Stimulated activated CD4-positive, alpha-beta T cell treated with anti-CD3 and anti-CD28 coated beads, TNF-alpha, amount 100 ng/mL, for 24 hours (primary cell): ENCODE data around the gene HSH2D.
"Not testable (repeated sequence)": the region's sequence is repeated elsewhere in the genome, so short reads cannot be mapped to it uniquely, and the experiment has no call there.

Experiments used
- DNase-seq, 3 experiments: peaks; one replicate each; pipeline ENCODE4 v3.0.0-alpha.2; 2020; ENCODE audit warnings: low read depth in 3 of 3

Gene HSH2D

GRCh38 chr19:16155128-16155527 is 11.6 kb downstream of the HSH2D start:
- no peak for DNase-seq

DNA sequence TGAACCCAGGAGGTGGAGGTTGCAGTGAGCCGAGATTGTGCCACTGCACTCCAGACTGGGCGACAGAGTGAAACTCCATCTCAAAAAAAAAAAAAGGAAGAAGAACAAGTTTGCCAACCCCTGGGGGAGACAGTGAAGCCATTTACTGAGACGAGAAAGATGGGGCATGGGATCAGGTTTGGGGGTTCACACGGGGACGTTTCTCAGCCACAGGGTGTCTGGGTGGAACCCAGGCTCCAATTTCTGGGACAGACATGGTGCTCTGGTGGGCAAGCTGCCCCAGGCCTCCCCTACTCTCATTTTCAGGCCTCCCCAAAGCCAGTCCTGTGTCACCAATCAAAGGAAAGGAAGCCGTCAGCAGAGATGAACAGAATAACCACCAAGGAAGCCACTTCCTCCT is 13.4 kb downstream of the HSH2D start:
- no peak for DNase-seq

DNA sequence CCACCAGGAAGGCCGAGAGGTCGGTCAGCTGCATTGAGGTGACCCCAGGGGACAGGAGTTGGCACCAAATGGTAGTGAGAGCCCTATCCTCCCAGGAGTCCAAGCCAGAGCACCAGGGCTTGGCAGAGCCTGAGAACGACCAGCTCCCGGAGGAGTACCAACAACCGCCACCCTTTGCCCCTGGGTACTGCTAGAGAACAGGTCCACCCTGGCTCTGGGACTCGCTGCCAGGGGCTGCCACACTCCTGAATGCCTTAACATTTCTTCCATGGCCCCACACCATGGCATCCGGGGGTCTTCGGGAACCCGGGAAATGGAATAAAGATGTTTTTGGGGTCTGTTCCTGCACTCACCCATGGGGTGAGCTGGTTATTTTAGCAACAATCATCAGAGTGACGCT is 14.1 kb downstream of the HSH2D start:
- no peak for DNase-seq

GRCh38 chr19:16159655-16160054 is 16.2 kb downstream of the HSH2D start:
- no peak for DNase-seq

DNA sequence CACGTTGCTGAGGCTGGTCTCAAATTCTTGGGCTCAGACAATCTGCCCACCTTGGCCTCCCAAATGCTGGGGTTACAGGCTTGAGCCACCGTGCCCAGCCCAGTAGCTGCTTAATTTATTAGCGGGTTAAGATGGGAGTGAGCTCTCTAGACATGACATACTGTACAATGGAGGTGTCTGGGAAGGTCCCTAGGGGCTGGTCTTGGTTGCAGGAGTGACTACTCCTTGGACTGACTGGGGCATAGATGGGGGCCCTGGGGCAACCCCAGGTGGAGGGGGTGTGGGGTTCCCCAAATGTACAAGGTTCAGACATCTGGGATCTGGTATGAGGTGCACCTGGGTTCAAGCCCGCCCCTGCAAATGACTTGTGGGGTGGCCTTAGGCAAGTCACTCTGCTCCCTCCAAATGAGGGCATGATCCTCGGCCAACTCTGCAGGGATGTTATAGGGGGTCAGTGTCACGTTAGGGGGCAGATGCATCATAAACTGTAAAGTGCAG is 17.0 kb downstream of the HSH2D start:
- DNase-seq = no peak

- DNase-seq = peak in 2 of 3 experiments; percentile 20 to 68
Observed at GRCh38 chr19:16160943-16161560, 17.6 kb downstream of the HSH2D start.

DNA sequence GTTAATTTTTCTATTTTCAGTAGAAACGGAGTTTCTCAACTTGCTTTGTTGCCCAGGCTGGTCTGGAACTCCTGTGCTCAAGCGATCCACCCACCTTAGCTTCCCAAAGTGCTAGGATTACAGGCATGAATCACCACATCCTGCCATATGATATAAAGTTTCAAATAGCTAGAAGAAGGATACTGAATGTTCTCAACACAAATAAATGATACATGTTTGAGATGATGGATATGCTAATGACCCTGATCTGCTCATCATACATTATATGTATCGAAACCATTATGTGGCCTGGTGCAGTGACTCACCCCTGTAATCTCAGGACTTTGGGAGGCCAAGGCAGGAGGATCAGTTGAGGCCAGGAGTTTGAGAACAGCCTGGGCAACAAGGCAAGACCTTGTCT is 18.4 kb downstream of the HSH2D start:
- DNase-seq = no peak

DNA sequence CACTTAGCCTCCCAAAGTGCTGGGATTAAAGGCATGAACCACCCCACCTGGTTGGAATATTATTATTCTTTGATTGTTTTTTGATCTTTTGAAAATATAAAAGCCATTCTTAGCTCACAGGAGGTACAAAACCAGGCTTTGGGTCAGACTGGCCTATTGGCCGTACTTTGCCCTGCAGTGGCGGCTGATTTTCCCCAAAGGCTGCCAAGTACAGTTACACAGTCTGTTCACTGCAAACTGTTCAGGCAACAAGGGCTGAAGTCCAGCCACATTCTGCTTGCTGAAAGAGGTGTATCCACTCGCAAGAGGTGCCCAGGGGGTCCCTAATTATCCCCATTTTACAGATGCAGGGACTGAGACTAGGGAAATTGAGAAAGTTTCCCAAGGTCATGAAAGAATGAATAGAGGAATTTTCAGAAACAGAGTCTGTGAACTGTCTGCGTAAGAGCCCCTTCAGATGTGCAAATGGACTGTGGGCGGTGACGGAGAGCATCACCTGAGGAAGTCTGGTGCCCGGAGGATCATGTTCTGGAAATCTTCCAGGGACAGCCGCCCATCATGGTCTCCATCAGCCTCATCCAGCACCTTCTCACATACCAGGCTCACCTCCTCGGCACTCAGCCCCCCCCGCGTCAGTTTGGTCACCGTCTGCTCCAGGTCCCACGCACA is 20.9 kb downstream of the HSH2D start:
- DNase-seq = no peak

DNA sequence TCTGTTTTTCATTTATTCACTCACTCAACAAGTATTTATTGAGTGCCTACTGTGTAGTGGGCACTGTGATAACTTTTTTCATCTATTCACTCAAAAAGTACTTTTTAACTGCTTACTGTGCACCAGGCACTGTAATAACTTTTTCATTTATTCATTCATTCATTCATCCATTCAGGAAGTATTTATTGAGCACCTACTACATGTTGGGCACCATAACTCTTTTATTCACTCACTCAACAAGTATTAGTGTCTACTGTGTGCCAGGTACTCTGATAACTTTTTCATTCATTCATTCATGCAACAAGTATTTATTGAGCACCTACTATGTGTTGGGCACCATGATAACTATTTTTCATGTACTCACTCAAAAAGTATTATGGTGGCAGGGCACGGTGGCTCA is 22.9 kb downstream of the HSH2D start:
- no peak for DNase-seq

- DNase-seq = no peak
Observed at GRCh38 chr19:16167055-16167454, 23.6 kb downstream of the HSH2D start.

- no peak for DNase-seq
Observed at GRCh38 chr19:16168465-16169081, 25.1 kb downstream of the HSH2D start.

DNA sequence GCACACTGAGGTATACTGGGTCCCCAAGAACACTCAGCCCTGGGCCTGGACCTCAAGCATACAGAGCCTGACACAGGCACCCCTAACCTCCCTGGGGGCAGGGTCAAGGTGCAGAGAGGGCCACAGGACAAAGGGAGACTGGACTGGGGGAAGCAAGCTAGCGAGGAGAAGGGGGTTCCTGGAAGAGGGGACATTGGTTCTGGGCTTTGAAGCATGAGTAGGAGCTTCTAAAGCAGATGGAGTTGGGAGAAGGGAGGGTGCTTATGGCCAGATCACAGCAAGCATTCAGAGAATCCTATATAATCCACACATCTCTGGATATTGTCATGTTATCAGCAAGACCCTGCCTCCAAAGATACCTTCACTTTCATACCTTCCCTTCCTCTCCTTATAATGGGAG is 26.6 kb downstream of the HSH2D start:
- DNase-seq = no peak

GRCh38 chr19:16175954-16176353 is 32.5 kb downstream of the HSH2D start:
- DNase-seq = no peak

DNA sequence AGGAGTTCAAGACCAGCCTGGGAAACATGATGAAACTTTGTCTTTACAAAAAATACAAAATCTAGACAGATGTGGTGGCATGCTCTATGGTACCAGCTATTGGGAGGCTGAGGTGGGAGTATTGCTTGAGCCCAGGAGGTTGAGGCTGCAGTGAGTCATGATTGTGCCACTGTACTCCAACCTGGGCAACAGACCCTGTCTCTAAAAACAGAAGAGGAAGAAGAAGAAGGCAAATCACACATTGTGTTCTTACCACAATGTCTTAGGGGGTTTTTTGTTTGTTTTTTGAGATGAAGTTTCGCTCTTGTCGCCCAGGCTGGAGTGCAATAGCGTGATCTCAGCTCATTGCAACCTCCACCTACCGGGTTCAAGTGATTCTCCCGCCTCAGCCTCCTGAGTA is 35.4 kb downstream of the HSH2D start:
- DNase-seq = not testable (repeated sequence)

DNA sequence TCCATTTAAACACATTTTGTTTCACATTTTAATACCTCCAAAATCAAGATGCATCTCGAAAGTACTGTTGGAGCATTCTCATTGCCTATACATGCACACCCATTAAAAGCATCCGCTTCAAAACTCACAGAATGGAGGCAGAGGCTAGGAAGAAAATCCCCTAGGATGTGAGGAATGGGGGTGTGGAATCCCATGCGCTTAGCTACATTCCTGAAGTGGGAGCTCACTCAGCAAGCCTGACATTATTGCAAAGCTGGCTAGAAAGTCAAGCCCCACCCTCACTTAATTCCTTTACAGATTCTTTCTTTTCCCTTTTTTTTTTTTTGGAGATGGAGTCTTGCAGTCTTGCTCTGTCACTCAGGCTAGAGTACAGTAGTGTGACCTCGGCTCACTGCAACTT is 37.1 kb downstream of the HSH2D start:
- no peak for DNase-seq

GRCh38 chr19:16184665-16185122 is 41.2 kb downstream of the HSH2D start:
- no peak for DNase-seq

DNA sequence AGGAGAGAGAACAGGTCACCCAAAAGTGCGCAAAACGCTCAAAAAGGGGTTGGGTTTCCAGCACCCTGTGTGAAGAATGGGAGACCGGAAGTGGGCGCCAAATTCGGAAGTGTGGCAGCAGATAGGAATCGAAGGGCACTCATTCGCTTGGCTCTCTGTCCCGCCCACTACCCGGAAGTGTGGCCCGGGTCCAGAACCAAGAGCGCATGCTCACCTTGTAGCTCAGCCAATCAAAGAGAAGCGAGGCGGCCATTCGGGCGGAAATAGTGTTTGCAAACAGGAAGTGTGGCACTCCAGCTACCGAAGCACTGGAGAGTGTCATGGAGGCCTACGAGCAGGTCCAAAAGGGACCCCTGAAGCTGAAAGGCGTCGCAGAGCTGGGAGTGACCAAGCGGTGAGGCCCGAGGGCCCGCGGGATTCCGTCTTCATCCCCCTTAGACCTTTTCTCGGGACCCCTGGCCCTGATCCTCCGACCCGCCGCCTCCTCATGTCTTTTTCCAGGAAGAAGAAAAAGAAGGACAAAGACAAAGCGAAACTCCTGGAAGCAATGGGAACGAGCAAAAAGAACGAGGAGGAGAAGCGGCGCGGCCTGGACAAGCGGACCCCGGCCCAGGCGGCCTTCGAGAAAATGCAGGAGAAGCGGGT is 41.8 kb downstream of the HSH2D start, which contains the start of gene FAM32A:
FAM32A (plus strand) TSS at position 288 of the 645 bp plus-strand sequence; CDS start at position 321, 33 bp downstream.
- DNase-seq = peak; percentile 97 to 99 (median 99)

DNA sequence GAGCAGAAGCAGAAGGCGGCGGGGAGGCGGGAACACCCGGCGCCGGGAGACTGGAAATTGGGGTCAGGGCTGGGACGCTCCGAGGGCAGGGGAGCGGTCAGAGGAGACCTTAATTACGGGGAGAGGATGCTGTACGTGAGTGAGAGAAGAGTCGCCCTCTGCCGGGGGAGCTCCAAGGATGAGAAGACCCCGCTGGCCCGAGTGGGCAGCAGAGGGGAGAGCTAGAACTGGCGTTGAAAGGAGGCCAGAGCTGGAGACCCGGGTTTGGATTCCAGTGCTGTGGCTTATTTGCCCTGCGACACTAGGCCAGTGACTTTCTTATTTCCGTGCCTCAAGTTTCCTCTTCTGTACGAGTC is 42.3 kb downstream of the HSH2D start:
- peak in 1 of 3 experiments; percentile 43 for DNase-seq

GRCh38 chr19:16188521-16188920 is 45.0 kb downstream of the HSH2D start:
- DNase-seq = no peak

GRCh38 chr19:16190198-16190597 is 46.7 kb downstream of the HSH2D start:
- no peak for DNase-seq

GRCh38 chr19:16190736-16191135 is 47.3 kb downstream of the HSH2D start:
- no peak for DNase-seq

- DNase-seq = no peak
Observed at GRCh38 chr19:16191216-16191908, 47.9 kb downstream of the HSH2D start.
